ENCODE measurements around the gene ARHGAP25.

The ARHGAP25 gene

DNA sequence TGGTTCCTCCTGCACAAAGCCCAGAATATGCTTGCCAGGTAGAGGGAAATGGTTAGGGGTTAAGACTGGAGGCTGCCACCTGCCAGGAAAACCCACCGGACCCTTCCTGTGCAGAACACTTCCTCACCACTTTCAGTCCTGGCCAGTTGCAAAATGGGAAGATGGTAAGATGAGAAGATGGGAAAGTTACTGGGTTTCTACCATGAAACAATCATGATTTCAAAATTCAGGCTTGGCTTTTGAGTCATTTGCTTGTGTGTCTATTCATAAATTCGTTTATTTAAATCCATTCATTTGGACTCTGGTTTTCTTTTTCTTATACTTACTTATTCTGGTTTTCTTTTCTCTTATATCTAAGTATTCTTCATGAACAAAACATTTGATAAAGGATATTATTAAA, 129.4 kb downstream of the ARHGAP25 start:
- no peak for DNase-seq (ENCODE audit: low spot score)

DNA sequence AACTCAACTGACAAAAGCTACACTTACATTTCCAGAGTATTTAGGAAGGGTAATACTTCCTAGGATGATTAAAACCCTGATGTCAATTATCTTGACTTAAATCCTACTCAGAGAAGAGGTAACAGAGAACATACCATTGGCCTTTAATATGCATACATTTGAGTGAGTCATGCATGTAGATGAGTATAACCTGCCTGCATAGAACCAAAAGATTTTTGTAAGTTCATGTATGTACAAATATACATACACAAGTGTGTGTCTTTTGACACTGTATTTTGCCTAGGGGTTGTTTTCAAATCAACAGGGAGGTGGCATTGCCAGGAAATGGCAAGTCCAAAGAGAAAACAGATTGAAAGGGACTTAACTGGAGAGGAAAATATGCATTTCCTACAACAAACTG, 130.5 kb downstream of the ARHGAP25 start:
- no peak for DNase-seq (ENCODE audit: low spot score)

DNA sequence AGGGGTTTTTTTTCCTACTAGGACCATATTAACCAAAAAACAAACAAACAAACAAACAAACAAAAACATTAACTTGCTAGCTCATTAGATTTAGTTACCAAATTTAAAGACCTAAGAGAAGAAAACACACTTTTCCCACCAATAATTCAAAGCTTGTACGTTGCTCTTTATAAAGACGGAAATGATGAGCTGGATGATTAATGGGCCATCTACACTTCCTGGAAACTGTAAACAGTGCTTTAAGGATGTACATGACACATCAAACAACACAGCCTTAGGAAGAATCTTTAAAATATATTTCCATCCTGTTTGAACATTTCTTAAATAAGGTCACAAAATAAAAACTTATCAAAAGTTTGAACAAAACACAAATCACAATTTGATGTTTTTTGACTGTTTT, 135.6 kb downstream of the ARHGAP25 start:
- DNase-seq (ENCODE audit: low spot score) = no peak

DNA sequence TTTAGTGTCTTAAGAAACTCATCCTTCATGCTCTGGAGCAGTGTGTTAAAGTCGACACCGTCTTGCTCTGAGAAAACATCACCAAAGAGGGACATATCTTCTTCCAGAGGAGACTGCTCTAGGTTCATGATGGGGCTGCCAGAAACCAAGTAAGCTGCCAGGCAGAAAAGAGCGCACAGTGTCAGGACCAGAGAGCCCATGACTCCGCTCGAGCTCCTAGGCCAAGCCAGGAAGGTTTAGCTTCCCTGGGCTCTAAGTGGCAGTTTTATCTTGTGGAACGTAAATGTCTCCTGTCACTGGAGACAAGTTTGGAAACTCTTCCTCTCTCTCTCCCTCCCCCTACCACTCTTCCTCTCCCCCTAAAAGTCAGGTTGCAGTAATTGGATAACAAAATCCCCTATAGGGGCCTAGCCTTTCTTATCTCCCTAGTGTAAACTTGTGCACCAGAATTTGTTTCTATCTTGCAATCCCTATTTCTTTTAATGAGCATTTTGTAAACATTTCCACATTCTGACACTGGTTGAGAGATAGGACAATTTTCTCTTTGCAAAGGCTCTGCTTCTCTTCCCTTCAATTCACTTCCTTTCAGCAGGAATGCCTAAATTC, 136.7 kb downstream of the ARHGAP25 start, which contains the start of gene BMP10:
BMP10 (minus strand) TSS at position 239 of the 606 bp plus-strand sequence; CDS start at position 200, 39 bp downstream.
- DNase-seq (ENCODE audit: low spot score) = no peak

Measured in left forelimb (tissue), 1 donor.